Adrenal gland (tissue), 5 donors: ENCODE results near the gene HNRNPA1.
"Not testable (repeated sequence)": the region's sequence is repeated elsewhere in the genome, so short reads cannot be mapped to it uniquely, and the experiment has no call there.

Experiments
- POLR2A ChIP-seq, 2 donors: fragments of 450-650 bp; IDR thresholded peaks; one replicate each; pipeline ENCODE4 v1.6.1; 2017; ENCODE audit warnings: antibody characterized with exemption in 2 of 2, mild to moderate bottlenecking in 2 of 2, moderate library complexity in 1 of 2
- TF ChIP-seq, protein P1 (sequence below), 6 experiments: fragments of 450-650 bp in 4 of 6; fragments of 200-600 bp in 2 of 6; sonication (generic) in 1 of 6; IDR thresholded peaks; 1 replicate in 5 of 6; 2 replicates in 1 of 6; pipeline versions ENCODE4 v1.5.1 to v1.8.0; 2016 to 2021; ENCODE audit warnings: antibody characterized with exemption in 6 of 6, mild to moderate bottlenecking in 2 of 6, moderate library complexity in 1 of 6
- donor health status: DM: no; HTN: no; CAD: no.

DNA sequence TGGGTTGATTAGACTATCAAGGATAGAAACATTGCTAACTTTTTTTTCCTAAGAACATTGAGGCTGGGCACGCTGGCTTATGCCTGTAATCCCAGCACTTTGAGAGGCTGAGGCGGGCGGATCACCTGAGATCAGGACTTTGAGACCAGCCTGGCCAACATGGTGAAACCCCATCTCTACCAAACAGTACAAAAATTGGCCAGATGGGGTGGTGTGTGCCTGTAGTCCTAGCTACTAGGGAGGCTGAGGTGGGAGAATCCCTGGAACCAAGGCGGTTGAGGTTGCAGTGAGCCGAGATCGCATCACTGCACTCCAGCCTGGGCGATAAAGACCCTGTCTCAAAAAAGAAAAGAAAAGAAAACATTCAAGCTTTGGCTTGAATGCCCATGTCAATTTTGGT lies 31.8 kb downstream of the HNRNPA1 start:
- not testable (repeated sequence) for TF ChIP-seq POLR2A (IDR thresholded peaks at IDR 0.05)
- TF ChIP-seq, protein P1, sequence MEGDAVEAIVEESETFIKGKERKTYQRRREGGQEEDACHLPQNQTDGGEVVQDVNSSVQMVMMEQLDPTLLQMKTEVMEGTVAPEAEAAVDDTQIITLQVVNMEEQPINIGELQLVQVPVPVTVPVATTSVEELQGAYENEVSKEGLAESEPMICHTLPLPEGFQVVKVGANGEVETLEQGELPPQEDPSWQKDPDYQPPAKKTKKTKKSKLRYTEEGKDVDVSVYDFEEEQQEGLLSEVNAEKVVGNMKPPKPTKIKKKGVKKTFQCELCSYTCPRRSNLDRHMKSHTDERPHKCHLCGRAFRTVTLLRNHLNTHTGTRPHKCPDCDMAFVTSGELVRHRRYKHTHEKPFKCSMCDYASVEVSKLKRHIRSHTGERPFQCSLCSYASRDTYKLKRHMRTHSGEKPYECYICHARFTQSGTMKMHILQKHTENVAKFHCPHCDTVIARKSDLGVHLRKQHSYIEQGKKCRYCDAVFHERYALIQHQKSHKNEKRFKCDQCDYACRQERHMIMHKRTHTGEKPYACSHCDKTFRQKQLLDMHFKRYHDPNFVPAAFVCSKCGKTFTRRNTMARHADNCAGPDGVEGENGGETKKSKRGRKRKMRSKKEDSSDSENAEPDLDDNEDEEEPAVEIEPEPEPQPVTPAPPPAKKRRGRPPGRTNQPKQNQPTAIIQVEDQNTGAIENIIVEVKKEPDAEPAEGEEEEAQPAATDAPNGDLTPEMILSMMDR (IDR thresholded peaks at IDR 0.05): not testable (repeated sequence)
